NK-92 treated with Interleukin-12 subunit alpha and Interleukin-12 subunit beta, amount 100 ng/mL, for 24 hours (cell line): Measurements from ENCODE around the gene ZNF333.
"Not testable (repeated sequence)": the region's sequence is repeated elsewhere in the genome, so short reads cannot be mapped to it uniquely, and the experiment has no call there.

Experiments used
- DNase-seq: peaks from one replicate; lab custom pipeline; 2025; lab: John Stamatoyannopoulos, UW

The ZNF333 gene

GRCh38 chr19:14699641-14700040, 9.8 kb downstream of the ZNF333 start:
- no peak for DNase-seq

- DNase-seq, result no peak
Measured at GRCh38 chr19:14700711-14701375, 11.0 kb downstream of the ZNF333 start.

- DNase-seq, result no peak
Measured at GRCh38 chr19:14703833-14704232, 14.0 kb downstream of the ZNF333 start.

GRCh38 chr19:14704450-14704849, 14.6 kb downstream of the ZNF333 start:
- DNase-seq, result no peak

GRCh38 chr19:14715841-14716240, 26.0 kb downstream of the ZNF333 start:
- no peak for DNase-seq

- DNase-seq, result no peak
Measured at GRCh38 chr19:14718522-14719116, 28.8 kb downstream of the ZNF333 start.

- DNase-seq, result no peak
Measured at GRCh38 chr19:14719162-14719561, 29.3 kb downstream of the ZNF333 start.

GRCh38 chr19:14722127-14722526, 32.3 kb downstream of the ZNF333 start:
- no peak for DNase-seq

- DNase-seq, result no peak
Measured at GRCh38 chr19:14728595-14728994, 38.7 kb downstream of the ZNF333 start.

GRCh38 chr19:14731200-14731599, 41.4 kb downstream of the ZNF333 start:
- no peak for DNase-seq

GRCh38 chr19:14732510-14732909, 42.7 kb downstream of the ZNF333 start:
- DNase-seq, result no peak

GRCh38 chr19:14733574-14733973, 43.7 kb downstream of the ZNF333 start:
- DNase-seq, result no peak

- no peak for DNase-seq
Measured at GRCh38 chr19:14735915-14736314, 46.1 kb downstream of the ZNF333 start.

- no peak for DNase-seq
Measured at GRCh38 chr19:14746886-14747285, 57.0 kb downstream of the ZNF333 start.

- DNase-seq, result no peak
Measured at GRCh38 chr19:14748601-14749000, 58.8 kb downstream of the ZNF333 start.

GRCh38 chr19:14758816-14759215, 69.0 kb downstream of the ZNF333 start:
- DNase-seq, result no peak

- no peak for DNase-seq
Measured at GRCh38 chr19:14761607-14762006, 71.8 kb downstream of the ZNF333 start.

- DNase-seq, result no peak
Measured at GRCh38 chr19:14762111-14762510, 72.3 kb downstream of the ZNF333 start.

GRCh38 chr19:14763497-14764145, 73.8 kb downstream of the ZNF333 start:
- no peak for DNase-seq

GRCh38 chr19:14764401-14764800, 74.6 kb downstream of the ZNF333 start:
- no peak for DNase-seq

- DNase-seq, result not testable (repeated sequence)
Measured at GRCh38 chr19:14765403-14765802, 75.6 kb downstream of the ZNF333 start.

GRCh38 chr19:14765841-14766240, 76.0 kb downstream of the ZNF333 start:
- not testable (repeated sequence) for DNase-seq

GRCh38 chr19:14767466-14767971, 77.7 kb downstream of the ZNF333 start:
- no peak for DNase-seq
